Lung (tissue), 12 donors: Measurements from ENCODE around the gene PCBD1. TPM values are rescaled to one million over a fixed set of nuclear protein-coding genes. Genes with fewer than 3 reads are reported as not detected.

ENCODE experiments used
- ATAC-seq: fragments of 200-7000 bp; cut with Tn5 transposase; one replicate; pipeline ENCODE4 v1.9.1; 2020; ENCODE audit warnings: moderate number of reproducible peaks; ENCODE audit not compliant: insufficient read depth, low FRiP score
- DNase-seq, 3 donors: peaks; one replicate each; pipeline ENCODE4 v3.0.0-alpha.2; 2013 to 2017
- H3K27ac ChIP-seq, 2 donors: one replicate each; pipeline ENCODE4 v1.5.1; 2013; ENCODE audit warnings: mild to moderate bottlenecking in 2 of 2, moderate library complexity in 2 of 2, control low read depth in 1 of 2, inconsistent platforms in 1 of 2, low read depth in 1 of 2, low read length in 1 of 2
- H3K27me3 ChIP-seq, 3 donors: one replicate each; pipeline ENCODE4 v1.5.1; 2013; ENCODE audit warnings: low read length in 2 of 3; ENCODE audit not compliant: control insufficient read depth in 3 of 3, insufficient read depth in 3 of 3
- H3K36me3 ChIP-seq, 4 donors: one replicate each; pipeline ENCODE4 v1.5.1; 2013; ENCODE audit warnings: low read length in 4 of 4, mild to moderate bottlenecking in 1 of 4, moderate library complexity in 1 of 4; ENCODE audit not compliant: control insufficient read depth in 4 of 4, insufficient read depth in 4 of 4
- H3K4me1 ChIP-seq, 5 donors: one replicate each; pipeline ENCODE4 v1.5.1; 2013; ENCODE audit warnings: low read length in 5 of 5, mild to moderate bottlenecking in 2 of 5, moderate library complexity in 1 of 5; ENCODE audit not compliant: control insufficient read depth in 5 of 5, insufficient read depth in 5 of 5
- H3K4me3 ChIP-seq: one replicate; pipeline ENCODE4 v1.5.1; 2013; ENCODE audit warnings: mild to moderate bottlenecking, control low read depth, moderate library complexity
- H3K9ac ChIP-seq, 2 donors: one replicate each; pipeline ENCODE4 v1.5.1; 2013; ENCODE audit warnings: low read length in 2 of 2, control low read depth in 1 of 2; ENCODE audit not compliant: insufficient read depth in 1 of 2
- H3K9me3 ChIP-seq, 4 donors: one replicate each; pipeline ENCODE4 v1.5.1; 2013; ENCODE audit warnings: low read length in 3 of 4, mild to moderate bottlenecking in 1 of 4, moderate library complexity in 1 of 4; ENCODE audit not compliant: control insufficient read depth in 4 of 4, insufficient read depth in 3 of 4
- WGBS, 2 donors: extraction: QIAGEN DNeasy Blood & Tissue Kit; methylation state at CpG; one replicate each; pipeline ENCODE4 v1.1.7; 2013; 5-methylcytosine and 5-hydroxymethylcytosine counted together
- polyA plus RNA-seq, 2 donors: library from polyadenylated mRNA; stranded (reverse); fragments of 200-250 nt; gene quantifications; one replicate each; pipeline ENCODE4 v1.2.1, GENCODE V29; 2013
- total RNA-seq, 2 donors: library from RNA; depleted of rRNA in 1 of 2; stranded (reverse); fragments of >200 nt in 1 of 2; gene quantifications; one replicate each; pipeline ENCODE4 v1.2.1, GENCODE V29; 2014 to 2021
- TF ChIP-seq, protein P1 (sequence below): IDR thresholded peaks from 2 replicates; pipeline ENCODE4 v1.5.1; 2012; ENCODE audit warnings: mild to moderate bottlenecking; ENCODE audit errors: control extremely low read depth, extremely low read depth
- donor health status: control.
- donor health status: control.
- donor health status: Bipolar disorder and iron deficiency.
- donor health status: healthy.
- donor health status: DM: yes; HTN: yes; CAD: no.

Gene PCBD1
- total and polyA plus RNA-seq, 4 donors: 62.5 to 152 (median 86.0) TPM

DNA sequence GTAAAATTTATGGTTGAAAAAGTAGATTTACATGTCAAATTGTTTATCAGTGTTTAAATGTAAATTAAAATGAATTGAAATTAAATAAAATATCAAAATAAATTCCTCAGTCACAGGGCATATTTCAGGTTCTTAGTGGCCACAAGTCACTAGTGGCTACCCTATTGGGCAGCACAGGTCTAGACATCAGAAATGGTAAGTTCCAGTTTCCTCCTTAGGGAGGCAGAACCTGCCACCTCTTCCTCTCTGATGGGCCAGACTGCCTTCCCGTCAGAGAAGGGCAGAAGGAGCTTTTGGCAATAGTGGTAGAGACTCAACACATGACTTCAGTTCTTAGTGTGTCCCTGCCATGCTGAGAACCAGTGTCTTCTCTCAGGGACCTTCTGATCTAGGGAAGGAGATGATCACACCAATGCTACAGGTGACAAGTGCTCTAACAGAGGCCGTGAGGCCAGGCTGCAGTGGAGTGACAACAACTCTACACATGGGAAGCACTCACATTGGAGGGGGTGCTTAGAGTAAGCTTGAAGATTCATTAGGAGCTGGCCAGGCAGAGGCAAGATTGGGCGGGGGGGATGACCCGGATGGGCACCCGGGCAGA lies 14.4 kb upstream of the PCBD1 start:
- DNase-seq (no peak), ATAC-seq (no peak)
- TF ChIP-seq, protein P1, sequence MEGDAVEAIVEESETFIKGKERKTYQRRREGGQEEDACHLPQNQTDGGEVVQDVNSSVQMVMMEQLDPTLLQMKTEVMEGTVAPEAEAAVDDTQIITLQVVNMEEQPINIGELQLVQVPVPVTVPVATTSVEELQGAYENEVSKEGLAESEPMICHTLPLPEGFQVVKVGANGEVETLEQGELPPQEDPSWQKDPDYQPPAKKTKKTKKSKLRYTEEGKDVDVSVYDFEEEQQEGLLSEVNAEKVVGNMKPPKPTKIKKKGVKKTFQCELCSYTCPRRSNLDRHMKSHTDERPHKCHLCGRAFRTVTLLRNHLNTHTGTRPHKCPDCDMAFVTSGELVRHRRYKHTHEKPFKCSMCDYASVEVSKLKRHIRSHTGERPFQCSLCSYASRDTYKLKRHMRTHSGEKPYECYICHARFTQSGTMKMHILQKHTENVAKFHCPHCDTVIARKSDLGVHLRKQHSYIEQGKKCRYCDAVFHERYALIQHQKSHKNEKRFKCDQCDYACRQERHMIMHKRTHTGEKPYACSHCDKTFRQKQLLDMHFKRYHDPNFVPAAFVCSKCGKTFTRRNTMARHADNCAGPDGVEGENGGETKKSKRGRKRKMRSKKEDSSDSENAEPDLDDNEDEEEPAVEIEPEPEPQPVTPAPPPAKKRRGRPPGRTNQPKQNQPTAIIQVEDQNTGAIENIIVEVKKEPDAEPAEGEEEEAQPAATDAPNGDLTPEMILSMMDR: no peak
- H3K9me3 ChIP-seq: no peaks in the 10 kb centered on the region
- no peaks in the 10 kb centered on the region for H3K36me3 ChIP-seq
- no peaks in the 10 kb centered on the region for H3K4me1 ChIP-seq
- WGBS, 2 donors: 64 to 65% methylated on average over 5 of the region's 5 CpGs
- H3K27ac ChIP-seq: no peak overlapping the region
- H3K4me3 ChIP-seq: no peak overlapping the region
- H3K27me3 ChIP-seq: no peaks in the 10 kb centered on the region
- no peak overlapping the region for H3K9ac ChIP-seq

DNA sequence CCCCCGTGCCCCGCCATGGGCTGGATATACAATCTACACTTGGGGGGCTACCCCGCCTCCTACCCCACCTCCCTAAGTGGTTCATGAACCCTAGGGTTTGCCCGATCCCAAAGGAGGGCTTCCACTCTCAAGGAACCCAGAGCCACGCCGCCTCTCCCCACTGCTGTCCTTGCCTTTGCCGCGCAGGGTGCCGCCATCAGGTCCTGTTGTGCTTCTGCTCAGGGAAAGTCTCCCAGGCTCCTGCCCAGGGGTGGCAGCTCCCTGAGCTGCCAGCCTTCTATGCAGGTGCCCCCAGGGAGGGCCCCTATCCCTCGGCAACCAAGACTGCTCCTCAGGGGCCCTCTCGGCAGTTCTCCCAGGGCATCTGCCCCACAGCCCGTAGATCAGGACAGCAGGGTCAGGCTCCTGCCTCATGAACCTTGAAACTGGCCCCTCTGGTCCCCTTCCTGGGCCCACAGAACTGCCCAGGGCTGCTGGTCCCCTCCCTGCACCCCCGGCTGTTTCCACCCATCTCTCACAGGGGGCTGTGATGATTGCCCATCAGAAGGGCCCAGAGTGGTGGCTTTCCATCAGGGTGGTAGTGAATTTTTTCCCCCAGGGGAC lies 13.0 kb upstream of the PCBD1 start:
- DNase-seq: no peak

DNA sequence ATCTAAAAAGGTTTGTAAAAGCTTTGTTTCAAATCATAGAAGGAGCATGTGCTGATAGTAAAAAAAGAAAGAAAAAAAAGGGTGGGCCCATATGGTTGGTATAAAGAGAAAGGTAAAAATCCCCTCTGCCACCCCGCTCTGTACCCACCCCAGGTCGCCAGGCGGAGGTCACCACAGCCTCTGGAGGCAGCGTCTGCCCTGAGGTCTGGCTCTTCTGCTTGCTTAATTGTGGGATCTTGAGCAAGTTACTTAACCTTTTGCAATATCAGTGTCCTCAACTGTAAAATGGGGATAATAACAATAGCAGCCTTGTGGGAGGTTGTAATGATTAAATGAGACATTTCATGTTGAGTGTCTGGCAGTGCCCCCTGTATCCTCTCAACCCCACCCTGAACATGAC lies 10.7 kb upstream of the PCBD1 start:
- DNase-seq: no peak
- no peak overlapping the region for H3K27ac ChIP-seq
- no peak overlapping the region for H3K9ac ChIP-seq
- H3K27me3 ChIP-seq: no peaks in the 10 kb centered on the region
- no peaks in the 10 kb centered on the region for H3K9me3 ChIP-seq
- no peaks in the 10 kb centered on the region for H3K36me3 ChIP-seq
- H3K4me3 ChIP-seq: no peak overlapping the region
- 37 to 78% methylated on average over 4 of the region's 4 CpGs for WGBS, 2 donors
- no peaks in the 10 kb centered on the region for H3K4me1 ChIP-seq
- no peak for ATAC-seq
- TF ChIP-seq, protein P1: no peak

More for the DNA sequence above, 13.0 kb upstream of the PCBD1 start:
- TF ChIP-seq, protein P1: no peak
- Histone ChIP-seq H3K9me3 (no peaks in the 10 kb centered on the region), H3K4me3 (no peak overlapping the region), H3K4me1 (no peaks in the 10 kb centered on the region), H3K9ac (no peak overlapping the region), H3K27me3 (no peaks in the 10 kb centered on the region), H3K36me3 (no peaks in the 10 kb centered on the region), H3K27ac (no peak overlapping the region)
- ATAC-seq: no peak
- 94 to 95% methylated on average over 13 of the region's 13 CpGs for WGBS, 2 donors
